Right atrium auricular region (tissue), 2 donors: Measurements from ENCODE around the gene CDKN2AIPNL. TPM values are rescaled to one million over a fixed set of nuclear protein-coding genes. Genes with fewer than 3 reads are reported as not detected.

Source experiments
- DNase-seq: peaks from one replicate; pipeline ENCODE4 v3.0.0-alpha.2; 2019; ENCODE audit warnings: low spot score
- H3K27ac ChIP-seq, 2 donors: fragments of 200-600 bp; sonication (generic); 1 replicate in 1 of 2; 2 replicates in 1 of 2; pipeline ENCODE4 v1.5.1; 2016 to 2019
- H3K27me3 ChIP-seq, 2 donors: fragments of 200-600 bp; sonication (generic); one replicate each; pipeline versions ENCODE4 v1.5.1 to v1.6.0; 2017 to 2019
- H3K36me3 ChIP-seq: fragments of 200-600 bp; sonication (generic); one replicate; pipeline ENCODE4 v1.5.1; 2016
- H3K4me1 ChIP-seq, 2 donors: fragments of 200-600 bp; sonication (generic); one replicate each; pipeline versions ENCODE4 v1.5.1 to v1.6.0; 2017 to 2019
- H3K4me3 ChIP-seq, 2 donors: fragments of 200-600 bp; sonication (generic); 1 replicate in 1 of 2; 2 replicates in 1 of 2; pipeline ENCODE4 v1.5.1; 2017 to 2019; ENCODE audit warnings: mild to moderate bottlenecking in 1 of 2, moderate library complexity in 1 of 2
- H3K9me3 ChIP-seq, 2 donors: fragments of 200-600 bp; sonication (generic); one replicate each; pipeline ENCODE4 v1.5.1; 2019
- CTCF ChIP-seq, 2 donors: fragments of 200-600 bp; sonication (generic); IDR thresholded peaks; one replicate each; pipeline ENCODE4 v1.5.1; 2019; ENCODE audit warnings: antibody characterized with exemption in 2 of 2
- total RNA-seq, 2 donors: library from RNA; depleted of rRNA; stranded (reverse); fragments of >200 nt; gene quantifications; one replicate each; pipeline ENCODE4 v1.1.0, GENCODE V29; 2016

Gene CDKN2AIPNL
- total RNA-seq, 2 donors from 2014 or later = 28.2 to 32.8 TPM

- H3K4me3 ChIP-seq = peak within 1 kb of the TSS; percentile 78 to 98
- peaks cover 0 to 44% of the 10 kb centered on the region in 2 donors for H3K4me1 ChIP-seq
- H3K27ac ChIP-seq = peak within 1 kb of the TSS; percentile 98 to 100
Measured at GRCh38 chr5:134370871-134371833, 40.5 kb downstream of the CDKN2AIPNL start, which contains the start of gene UBE2B. Gene UBE2B, plus strand, starts transcription at chr5:134371569. Its CDS starts 27 bp downstream, at chr5:134371596.

GRCh38 chr5:134370311-134370870, 41.3 kb downstream of the CDKN2AIPNL start:
- no peak for DNase-seq
- Histone ChIP-seq H3K9me3 (no peaks in the 10 kb centered on the region), H3K27me3 (no peaks in the 10 kb centered on the region), H3K36me3 (peaks cover 9% of the 10 kb centered on the region), H3K4me1 (peaks cover 0 to 45% of the 10 kb centered on the region in 2 donors), H3K27ac (peak overlapping the region; percentile 98 to 100), H3K4me3 (peak overlapping the region; percentile 78 to 98)
- TF ChIP-seq CTCF (IDR thresholded peaks at IDR 0.05) = no peak

More at GRCh38 chr5:134370871-134371833, 40.5 kb downstream of the CDKN2AIPNL start, which contains the start of gene UBE2B:
- H3K36me3 ChIP-seq = peaks cover 13% of the 10 kb centered on the region
- no peaks in the 10 kb centered on the region for H3K27me3 ChIP-seq
- TF ChIP-seq CTCF (IDR thresholded peaks at IDR 0.05) = no peak
- peak; percentile 100 for DNase-seq
- no peaks in the 10 kb centered on the region for H3K9me3 ChIP-seq

- DNase-seq = no peak
- H3K4me1 ChIP-seq = peaks cover 0 to 21% of the 10 kb centered on the region in 2 donors
- H3K36me3 ChIP-seq = no peaks in the 10 kb centered on the region
- no peak overlapping the region for H3K4me3 ChIP-seq
- no peak overlapping the region for H3K27ac ChIP-seq
- no peaks in the 10 kb centered on the region for H3K27me3 ChIP-seq
- no peaks in the 10 kb centered on the region for H3K9me3 ChIP-seq
- no peak for TF ChIP-seq CTCF (IDR thresholded peaks at IDR 0.05)
Measured at GRCh38 chr5:134365604-134366003, 46.1 kb downstream of the CDKN2AIPNL start.

GRCh38 chr5:134355681-134356080, 56.0 kb downstream of the CDKN2AIPNL start:
- TF ChIP-seq CTCF (IDR thresholded peaks at IDR 0.05) = no peak
- H3K4me3 ChIP-seq = no peak overlapping the region
- no peak for DNase-seq
- no peaks in the 10 kb centered on the region for H3K27me3 ChIP-seq
- H3K27ac ChIP-seq = no peak overlapping the region
- no peaks in the 10 kb centered on the region for H3K36me3 ChIP-seq
- H3K9me3 ChIP-seq = no peaks in the 10 kb centered on the region
- H3K4me1 ChIP-seq = no peaks in the 10 kb centered on the region

Other genes starting within 250 kb of the CDKN2AIPNL start
- gene SKP1, start 234.9 kb downstream of the CDKN2AIPNL start, total RNA-seq = 100 to 1,000 TPM; 287 to 360 TPM
- gene PPP2CA, start 185.8 kb downstream of the CDKN2AIPNL start, total RNA-seq = 100 to 1,000 TPM; 137 to 147 TPM
- gene CDKL3, start 44.7 kb downstream of the CDKN2AIPNL start, total RNA-seq = 1 to 10 TPM; 4.9 to 5.9 TPM
- 10 to 100 TPM; 61.2 to 81.9 TPM for gene UBE2B, start 40.3 kb downstream of the CDKN2AIPNL start, total RNA-seq
- gene JADE2, start 113.8 kb upstream of the CDKN2AIPNL start, total RNA-seq = 10 to 100 TPM; 37.5 to 47.6 TPM
- gene SAR1B, start 220.9 kb upstream of the CDKN2AIPNL start, total RNA-seq = 10 to 100 TPM; 54.6 to 60.9 TPM
- gene SEC24A, start 236.9 kb upstream of the CDKN2AIPNL start, total RNA-seq = 10 to 100 TPM in 1 of 2 donors, 1 to 10 TPM in 1; 9.6 to 12.8 TPM